ENCODE data around the gene CD300LD. TPM values are rescaled to one million over a fixed set of nuclear protein-coding genes. Genes with fewer than 3 reads are reported as not detected.
"Not testable (repeated sequence)": the region's sequence is repeated elsewhere in the genome, so short reads cannot be mapped to it uniquely, and the experiment has no call there.

The CD300LD gene
- total RNA-seq, 4 donors from 2014 or later = not detected

DNA sequence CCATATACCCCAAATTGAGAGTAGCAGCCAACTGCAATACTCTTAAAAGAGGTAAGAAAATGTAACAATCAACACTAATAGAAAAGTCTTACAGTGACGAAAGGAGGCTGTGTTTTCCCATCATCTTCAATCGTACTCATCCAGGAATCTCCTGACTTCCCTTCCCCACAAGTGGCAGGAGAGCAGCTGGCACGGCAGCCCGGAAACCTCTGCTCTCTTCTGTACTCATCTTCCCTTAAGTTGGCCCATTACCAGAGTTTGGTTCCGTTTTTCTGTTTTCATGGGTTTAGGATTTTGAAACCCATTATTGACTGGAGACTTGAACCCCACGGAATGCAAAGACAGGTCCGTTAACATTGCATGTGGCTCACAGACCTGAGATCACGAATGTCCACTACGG lies 13.1 kb downstream of the CD300LD start:
- no peaks in the 10 kb centered on the region for H3K27me3 ChIP-seq
- TF ChIP-seq, protein P1, sequence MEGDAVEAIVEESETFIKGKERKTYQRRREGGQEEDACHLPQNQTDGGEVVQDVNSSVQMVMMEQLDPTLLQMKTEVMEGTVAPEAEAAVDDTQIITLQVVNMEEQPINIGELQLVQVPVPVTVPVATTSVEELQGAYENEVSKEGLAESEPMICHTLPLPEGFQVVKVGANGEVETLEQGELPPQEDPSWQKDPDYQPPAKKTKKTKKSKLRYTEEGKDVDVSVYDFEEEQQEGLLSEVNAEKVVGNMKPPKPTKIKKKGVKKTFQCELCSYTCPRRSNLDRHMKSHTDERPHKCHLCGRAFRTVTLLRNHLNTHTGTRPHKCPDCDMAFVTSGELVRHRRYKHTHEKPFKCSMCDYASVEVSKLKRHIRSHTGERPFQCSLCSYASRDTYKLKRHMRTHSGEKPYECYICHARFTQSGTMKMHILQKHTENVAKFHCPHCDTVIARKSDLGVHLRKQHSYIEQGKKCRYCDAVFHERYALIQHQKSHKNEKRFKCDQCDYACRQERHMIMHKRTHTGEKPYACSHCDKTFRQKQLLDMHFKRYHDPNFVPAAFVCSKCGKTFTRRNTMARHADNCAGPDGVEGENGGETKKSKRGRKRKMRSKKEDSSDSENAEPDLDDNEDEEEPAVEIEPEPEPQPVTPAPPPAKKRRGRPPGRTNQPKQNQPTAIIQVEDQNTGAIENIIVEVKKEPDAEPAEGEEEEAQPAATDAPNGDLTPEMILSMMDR (IDR thresholded peaks at IDR 0.05) = no peak
- no peaks in the 10 kb centered on the region for H3K9me3 ChIP-seq
- no peak overlapping the region for H3K4me3 ChIP-seq
- H3K4me1 ChIP-seq = no peaks in the 10 kb centered on the region
- no peaks in the 10 kb centered on the region for H3K36me3 ChIP-seq
- H3K27ac ChIP-seq = no peak overlapping the region
- DNase-seq = no peak

DNA sequence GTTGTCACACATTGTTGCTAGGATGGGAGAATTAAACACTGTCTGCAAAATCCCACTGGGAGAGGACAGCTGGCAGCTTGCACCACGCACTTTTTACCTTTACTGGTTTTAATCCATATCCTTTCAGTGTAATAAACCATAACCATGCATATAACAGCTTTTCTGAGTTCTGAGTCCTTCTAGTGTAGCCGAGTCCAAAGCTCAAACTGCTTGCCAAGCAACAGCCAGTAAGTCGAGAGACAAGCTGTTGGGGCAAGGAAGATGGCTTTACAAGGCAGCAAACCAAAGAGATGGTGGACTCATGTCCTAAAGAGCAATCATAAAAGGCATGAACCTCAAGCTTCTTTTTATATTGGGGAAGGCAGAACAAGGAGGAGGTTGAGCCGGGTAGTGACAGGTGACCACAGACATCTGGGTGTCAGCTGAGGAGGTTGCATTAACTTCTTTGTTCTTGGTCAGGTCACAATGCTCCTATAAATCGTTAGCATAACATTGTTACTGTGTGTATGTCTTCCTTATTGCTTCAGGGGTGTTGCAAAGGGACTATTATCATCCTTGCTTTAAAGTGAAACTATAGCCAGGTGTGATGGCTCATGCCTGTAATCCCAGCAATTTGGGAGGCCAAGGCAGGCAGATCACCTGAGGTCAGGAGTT lies 17.5 kb downstream of the CD300LD start:
- Histone ChIP-seq H3K27ac (no peak overlapping the region), H3K9me3 (no peaks in the 10 kb centered on the region), H3K4me1 (no peaks in the 10 kb centered on the region), H3K36me3 (no peaks in the 10 kb centered on the region), H3K4me3 (no peak overlapping the region), H3K27me3 (no peaks in the 10 kb centered on the region)
- DNase-seq = no peak
- no peak for TF ChIP-seq POLR2A (IDR thresholded peaks at IDR 0.05)
- TF ChIP-seq, protein P1 (IDR thresholded peaks at IDR 0.05) = no peak

GRCh38 chr17:74573635-74574034 lies 18.4 kb downstream of the CD300LD start:
- not testable (repeated sequence) for H3K36me3 ChIP-seq, H3K4me1 ChIP-seq, H3K4me3 ChIP-seq, H3K9me3 ChIP-seq, DNase-seq, H3K27ac ChIP-seq, H3K27me3 ChIP-seq

GRCh38 chr17:74573169-74573568 lies 18.9 kb downstream of the CD300LD start:
- Histone ChIP-seq H3K4me1 (no peaks in the 10 kb centered on the region), H3K27me3 (no peaks in the 10 kb centered on the region), H3K4me3 (no peak overlapping the region), H3K27ac (no peak overlapping the region), H3K9me3 (no peaks in the 10 kb centered on the region), H3K36me3 (no peaks in the 10 kb centered on the region)
- no peak for DNase-seq
- TF ChIP-seq POLR2A (IDR thresholded peaks at IDR 0.05) = no peak
- TF ChIP-seq, protein P1 (IDR thresholded peaks at IDR 0.05) = no peak

DNA sequence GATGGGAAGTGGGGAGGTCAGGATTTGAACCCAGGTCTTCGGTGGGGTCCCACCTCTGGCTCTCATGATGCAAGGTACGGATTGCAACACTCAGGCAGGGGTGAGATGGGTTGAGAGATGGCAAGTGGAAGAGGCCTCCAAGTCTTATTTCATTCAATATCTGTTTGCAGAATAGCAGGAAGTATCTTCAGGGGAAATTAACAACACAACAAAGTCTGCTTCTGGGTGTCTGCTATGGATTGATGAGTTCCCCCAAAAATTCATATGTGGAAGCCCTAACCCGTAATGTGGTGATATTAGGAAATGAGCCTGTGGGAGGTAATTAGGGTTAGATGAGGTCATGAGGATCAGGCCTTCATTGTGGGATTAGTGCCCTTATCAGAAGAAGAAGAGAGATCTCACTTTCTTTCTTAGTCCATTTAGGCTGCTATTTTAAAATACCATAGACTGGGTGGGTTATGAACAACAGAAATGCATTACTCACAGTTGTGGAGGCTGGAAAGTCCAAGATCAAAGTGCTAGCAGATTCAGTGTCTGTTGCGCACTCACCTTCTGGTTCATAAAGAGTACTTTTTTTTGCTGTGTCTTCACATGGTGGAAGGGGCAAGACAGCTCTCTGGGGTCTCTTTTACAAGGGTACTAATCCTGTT lies 20.3 kb downstream of the CD300LD start:
- no peak for DNase-seq
- no peaks in the 10 kb centered on the region for H3K27me3 ChIP-seq
- H3K4me3 ChIP-seq = no peak overlapping the region
- H3K4me1 ChIP-seq = no peaks in the 10 kb centered on the region
- no peaks in the 10 kb centered on the region for H3K36me3 ChIP-seq
- no peaks in the 10 kb centered on the region for H3K9me3 ChIP-seq
- no peak for TF ChIP-seq POLR2A (IDR thresholded peaks at IDR 0.05)
- TF ChIP-seq, protein P1 (IDR thresholded peaks at IDR 0.05) = no peak
- no peak overlapping the region for H3K27ac ChIP-seq

DNA sequence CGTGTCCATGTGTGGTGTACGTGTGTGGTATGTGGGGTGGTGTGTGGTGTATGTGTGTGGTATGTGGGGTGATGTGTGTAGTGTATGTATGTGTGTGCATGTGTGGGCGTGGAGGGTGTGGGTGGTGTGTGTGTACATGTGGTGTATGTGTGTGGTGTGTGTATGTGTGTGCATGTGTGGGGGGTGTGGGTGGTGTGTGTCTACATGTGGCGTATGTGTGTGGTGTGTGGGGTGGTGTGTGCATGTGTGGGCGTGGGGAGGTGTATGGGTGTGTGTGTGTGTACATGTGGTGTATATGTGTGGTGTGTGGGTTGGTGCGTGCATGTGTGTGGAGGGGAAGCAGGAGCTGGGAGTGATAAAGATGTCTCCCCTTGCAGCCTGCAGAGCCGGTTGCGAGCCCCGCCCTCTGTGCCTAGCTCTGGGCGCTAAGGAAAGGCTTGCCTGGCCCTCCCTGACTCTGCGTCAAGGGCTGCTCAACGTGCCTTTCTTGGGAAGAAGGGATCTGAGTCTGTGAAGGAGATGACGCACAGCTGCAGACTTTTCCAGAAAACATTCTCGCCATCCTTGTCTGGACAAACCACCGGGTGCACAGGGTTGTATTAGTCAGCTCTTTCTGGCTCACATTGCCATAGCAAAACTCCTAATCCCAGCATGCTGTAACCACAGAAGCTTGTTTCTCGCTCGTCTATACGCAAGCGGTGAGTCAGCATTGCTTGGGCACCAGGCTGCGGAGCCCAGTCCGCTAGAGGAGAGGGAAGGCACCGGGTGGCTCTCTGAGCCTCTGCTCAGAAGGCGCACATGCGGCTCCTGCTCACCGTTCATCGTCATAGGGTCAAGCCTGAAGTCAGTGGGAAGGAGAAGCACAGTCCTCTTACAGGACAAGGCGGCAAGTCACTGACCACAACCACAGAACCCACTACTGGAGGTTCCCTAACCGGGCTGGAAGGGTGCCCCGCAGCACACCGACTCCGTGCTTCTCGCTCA lies 22.8 kb downstream of the CD300LD start:
- no peaks in the 10 kb centered on the region for H3K4me1 ChIP-seq
- no peaks in the 10 kb centered on the region for H3K9me3 ChIP-seq
- H3K4me3 ChIP-seq = no peak overlapping the region
- H3K36me3 ChIP-seq = no peaks in the 10 kb centered on the region
- no peak for TF ChIP-seq POLR2A (IDR thresholded peaks at IDR 0.05)
- no peak for DNase-seq
- H3K27ac ChIP-seq = no peak overlapping the region
- H3K27me3 ChIP-seq = no peaks in the 10 kb centered on the region

Measured in Peyer's patch (tissue), 4 donors.